H1 (cell line): ENCODE results near the gene RPS29. TPM values are rescaled to one million over a fixed set of nuclear protein-coding genes. Genes with fewer than 3 reads are reported as not detected.

Experiments used
- BRCA1 ChIP-seq: IDR thresholded peaks from 2 replicates; pipeline ENCODE4 v1.6.1; 2012; ENCODE audit warnings: low read depth, low read length, improper control_type of control experiment
- CBX8 ChIP-seq: fragments of 300-800, 300-1000 bp; sonication (generic); IDR thresholded peaks from 2 replicates; pipeline ENCODE4 v1.7.1; 2016; ENCODE audit warnings: low read depth, low read length, borderline replicate concordance
- CTBP2 ChIP-seq: IDR thresholded peaks from 2 replicates; pipeline ENCODE4 v1.7.0; 2011; ENCODE audit warnings: borderline replicate concordance, mild to moderate bottlenecking, moderate library complexity, mixed read lengths, low read length; ENCODE audit not compliant: insufficient read depth, insufficient read length
- CTCF ChIP-seq, 3 experiments: IDR thresholded peaks; 1 replicate in 2 of 3; 2 replicates in 1 of 3; pipeline versions ENCODE4 v1.5.1 to v1.6.1; 2011; ENCODE audit warnings: low read length in 3 of 3, mild to moderate bottlenecking in 3 of 3, inconsistent platforms in 2 of 3, low read depth in 1 of 3, moderate library complexity in 1 of 3; ENCODE audit not compliant: insufficient read depth in 1 of 3; ENCODE audit errors: control extremely low read depth in 1 of 3
- E2F6 ChIP-seq: IDR thresholded peaks from 2 replicates; pipeline ENCODE4 v1.6.1; 2012; ENCODE audit warnings: inconsistent platforms
- EZH2 ChIP-seq: fragments of 200-600 bp; sonication (generic); IDR thresholded peaks from 2 replicates; pipeline ENCODE4 v1.7.1; 2012; ENCODE audit warnings: low read depth, mild to moderate bottlenecking, moderate library complexity, low read length, inconsistent platforms; ENCODE audit not compliant: severe bottlenecking
- HDAC2 ChIP-seq, 2 experiments: fragments of 300-600 bp in 1 of 2; sonication (generic) in 1 of 2; IDR thresholded peaks; 2 replicates each; pipeline ENCODE4 v1.6.1; 2011 to 2012; ENCODE audit warnings: low read depth in 2 of 2, low read length in 2 of 2, mild to moderate bottlenecking in 2 of 2, moderate library complexity in 2 of 2, borderline replicate concordance in 1 of 2, inconsistent platforms in 1 of 2
- POU5F1 ChIP-seq: IDR thresholded peaks from 2 replicates; pipeline ENCODE4 v1.6.1; 2011; ENCODE audit warnings: low read depth, mild to moderate bottlenecking, low read length, moderate library complexity
- RNF2 ChIP-seq: fragments of 200-900, 300-1000 bp; sonication (generic); IDR thresholded peaks from 2 replicates; pipeline ENCODE4 v1.7.1; 2016; ENCODE audit warnings: borderline replicate concordance, low read depth, mild to moderate bottlenecking, antibody characterized with exemption, low read length; ENCODE audit not compliant: poor library complexity, severe bottlenecking; ENCODE audit errors: missing control alignments
- SP2 ChIP-seq: IDR thresholded peaks from 2 replicates; pipeline ENCODE4 v1.6.1; 2012; ENCODE audit warnings: mild to moderate bottlenecking, low read length, inconsistent platforms
- SP4 ChIP-seq: IDR thresholded peaks from 2 replicates; pipeline ENCODE4 v1.6.1; 2012; ENCODE audit warnings: low read length, inconsistent platforms
- TCF12 ChIP-seq: IDR thresholded peaks from 2 replicates; pipeline ENCODE4 v1.6.1; 2011; ENCODE audit warnings: low read depth, mild to moderate bottlenecking, low read length
- polyA plus RNA-seq, 7 experiments: library from polyadenylated mRNA; depleted of rRNA in 3 of 7; stranded (reverse) in 5 of 7; unstranded in 2 of 7; fragments of >200 nt in 5 of 7; fragments of 200-250 nt in 2 of 7; gene quantifications; 1 replicate in 5 of 7; 2 replicates in 1 of 7; 4 replicates in 1 of 7; pipeline versions ENCODE4 v1.2.1 to v1.2.3, GENCODE V29; 2011 to 2013; ENCODE audit warnings: missing spikeins in 2 of 7, mixed read lengths in 2 of 7
- total RNA-seq: library from RNA; stranded (reverse); fragmentation: NEBNext Ultra II Directional; extraction: Animal tissue kit (Norgen Biotek cat#: 25700); gene quantifications from 2 replicates; pipeline ENCODE4 v1.2.1, GENCODE V29; 2021

Gene RPS29
- total and polyA plus RNA-seq, 2 of the 8 experiments (the other 6 are each of a cell fraction or from before 2014, with no cell fraction given), result 2,193 to 23,165 TPM

DNA sequence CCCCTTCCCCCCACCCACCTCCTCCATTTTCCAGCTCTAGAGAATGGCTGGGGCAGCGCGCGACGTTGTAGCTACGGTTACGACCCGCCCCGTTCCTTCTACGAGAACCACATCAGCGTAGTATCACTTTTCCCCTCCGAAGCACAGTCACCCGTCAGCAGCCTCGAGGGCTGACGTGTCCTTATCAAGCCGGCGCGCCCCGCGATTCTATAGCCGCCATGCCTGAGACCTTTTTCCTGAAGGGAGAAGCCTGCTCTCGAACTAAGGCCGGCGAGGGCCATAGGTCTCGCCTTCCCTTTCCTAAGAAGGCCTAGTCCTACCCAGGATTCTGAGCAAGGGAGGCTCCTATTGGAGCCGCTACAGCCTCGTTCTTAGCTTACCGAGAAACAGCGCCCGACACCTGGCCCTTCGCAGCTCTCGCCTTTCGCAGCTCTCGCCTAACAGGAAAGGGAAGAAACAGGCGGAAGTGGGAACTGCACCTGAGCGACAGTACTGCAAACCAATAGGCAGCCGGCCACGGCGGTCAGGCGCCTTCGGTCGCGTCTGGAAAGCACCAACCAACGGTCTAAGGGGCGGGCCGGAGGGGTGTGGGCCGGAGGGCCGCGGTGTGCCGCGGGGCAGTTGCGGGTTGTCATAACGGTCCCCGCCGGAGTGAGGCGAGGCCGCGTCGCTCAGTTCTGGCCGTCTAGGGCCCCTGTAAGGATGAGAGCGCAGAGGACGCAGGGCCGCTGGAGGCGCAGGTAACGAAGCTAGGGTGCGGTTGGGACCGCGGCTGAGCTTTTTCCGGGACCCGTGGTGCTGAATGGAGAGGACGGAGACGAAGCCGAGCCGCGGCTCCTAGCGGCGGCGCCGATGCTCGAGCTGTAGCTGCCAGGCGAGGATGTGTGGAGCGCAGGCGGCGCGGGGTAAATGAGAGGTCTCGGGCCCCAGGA lies 34.3 kb upstream of the RPS29 start, which contains the start of the genes MGAT2 and RPL36AL (continued):
- TF ChIP-seq EZH2 (no peak), SP2 (peak; percentile 71), POU5F1 (no peak), CTBP2 (no peak), CBX8 (no peak), CTCF (IDR thresholded peaks at IDR 0.05; ENCODE audit: control extremely low read depth in 1 of 3, insufficient read depth in 1 of 3, low read depth in 1 of 3, low read length in 3 of 3) (peak in 1 of 3 experiments; percentile 7; a peak in 1 of 4 replicates), E2F6 (no peak), BRCA1 (no peak), HDAC2 (IDR thresholded peaks at IDR 0.05; ENCODE audit: borderline replicate concordance in 1 of 2, low read depth in 2 of 2, low read length in 2 of 2) (peak in 1 of 2 experiments; percentile 83; a peak in 3 of 4 replicates), TCF12 (no peak), RNF2 (no peak), SP4 (no peak)
